Progenitor cell of endocrine pancreas (in vitro differentiated cells): Measurements from ENCODE around the gene PAX3. TPM values are rescaled to one million over a fixed set of nuclear protein-coding genes. Genes with fewer than 3 reads are reported as not detected.

Experiments used
- DNase-seq: peaks from one replicate; pipeline ENCODE4 v3.0.0; 2021; ENCODE audit warnings: low spot score; ENCODE audit not compliant: unreplicated experiment
- H3K27ac Mint-ChIP-seq: 2 replicates; pipeline ENCODE4 v1.8.0; 2021; ENCODE audit warnings: mild to moderate bottlenecking, moderate library complexity, mixed read lengths
- H3K27me3 Mint-ChIP-seq: 2 replicates; pipeline ENCODE4 v1.8.0; 2021; ENCODE audit warnings: mixed read lengths
- H3K36me3 Mint-ChIP-seq: 2 replicates; pipeline ENCODE4 v1.8.0; 2022; ENCODE audit warnings: mixed read lengths; ENCODE audit not compliant: insufficient read depth
- H3K4me1 Mint-ChIP-seq: 2 replicates; pipeline ENCODE4 v1.8.0; 2021; ENCODE audit warnings: low read depth, mixed read lengths
- H3K4me3 Mint-ChIP-seq: 2 replicates; pipeline ENCODE4 v1.8.0; 2021; ENCODE audit warnings: low read depth, mild to moderate bottlenecking, moderate library complexity, mixed read lengths
- H3K9me3 Mint-ChIP-seq: 2 replicates; pipeline ENCODE4 v1.8.0; 2021; ENCODE audit warnings: low read depth, mixed read lengths
- total RNA-seq: library from RNA; stranded (reverse); gene quantifications from 2 replicates; pipeline ENCODE4 v1.2.1, GENCODE V29; 2021
- TF ChIP-seq, protein P1 (sequence below): fragments of 200-600 bp; sonication (generic); IDR thresholded peaks from one replicate; pipeline ENCODE4 v1.5.0; 2021; ENCODE audit warnings: antibody characterized with exemption, mild to moderate bottlenecking; ENCODE audit not compliant: unreplicated experiment

The PAX3 gene
- total RNA-seq, 1 donor from 2014 or later, result not detected

DNA sequence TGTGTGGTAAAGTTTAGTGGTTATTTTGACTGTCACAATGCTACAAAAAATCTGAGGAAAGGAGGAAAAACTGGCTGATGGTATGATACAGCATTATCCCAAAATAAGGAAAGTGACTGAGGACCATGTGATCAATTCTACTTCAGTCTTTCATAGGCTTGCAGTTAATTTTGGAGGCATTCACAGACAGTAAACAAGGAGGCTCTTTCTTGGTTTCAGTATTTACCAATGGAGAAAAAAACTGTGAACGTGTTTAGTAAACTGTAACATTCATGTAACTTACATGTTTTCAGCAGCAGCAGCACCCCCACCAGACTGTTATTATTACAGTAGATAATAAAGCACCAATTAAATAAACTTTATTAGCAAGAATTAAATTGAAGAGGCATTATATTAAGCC, 50.0 kb downstream of the PAX3 start:
- H3K27ac Mint-ChIP-seq, result no peak overlapping the region
- no peak for DNase-seq
- no peak overlapping the region for H3K4me3 Mint-ChIP-seq
- H3K27me3 Mint-ChIP-seq, result peaks cover 81% of the 10 kb centered on the region
- TF ChIP-seq, protein P1, sequence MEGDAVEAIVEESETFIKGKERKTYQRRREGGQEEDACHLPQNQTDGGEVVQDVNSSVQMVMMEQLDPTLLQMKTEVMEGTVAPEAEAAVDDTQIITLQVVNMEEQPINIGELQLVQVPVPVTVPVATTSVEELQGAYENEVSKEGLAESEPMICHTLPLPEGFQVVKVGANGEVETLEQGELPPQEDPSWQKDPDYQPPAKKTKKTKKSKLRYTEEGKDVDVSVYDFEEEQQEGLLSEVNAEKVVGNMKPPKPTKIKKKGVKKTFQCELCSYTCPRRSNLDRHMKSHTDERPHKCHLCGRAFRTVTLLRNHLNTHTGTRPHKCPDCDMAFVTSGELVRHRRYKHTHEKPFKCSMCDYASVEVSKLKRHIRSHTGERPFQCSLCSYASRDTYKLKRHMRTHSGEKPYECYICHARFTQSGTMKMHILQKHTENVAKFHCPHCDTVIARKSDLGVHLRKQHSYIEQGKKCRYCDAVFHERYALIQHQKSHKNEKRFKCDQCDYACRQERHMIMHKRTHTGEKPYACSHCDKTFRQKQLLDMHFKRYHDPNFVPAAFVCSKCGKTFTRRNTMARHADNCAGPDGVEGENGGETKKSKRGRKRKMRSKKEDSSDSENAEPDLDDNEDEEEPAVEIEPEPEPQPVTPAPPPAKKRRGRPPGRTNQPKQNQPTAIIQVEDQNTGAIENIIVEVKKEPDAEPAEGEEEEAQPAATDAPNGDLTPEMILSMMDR, result no peak
- no peaks in the 10 kb centered on the region for H3K9me3 Mint-ChIP-seq
- H3K4me1 Mint-ChIP-seq, result no peaks in the 10 kb centered on the region
- H3K36me3 Mint-ChIP-seq, result no peaks in the 10 kb centered on the region

GRCh38 chr2:222248256-222248655, 50.5 kb downstream of the PAX3 start:
- H3K27me3 Mint-ChIP-seq, result peaks cover 84% of the 10 kb centered on the region
- H3K9me3 Mint-ChIP-seq, result no peaks in the 10 kb centered on the region
- no peak overlapping the region for H3K4me3 Mint-ChIP-seq
- no peaks in the 10 kb centered on the region for H3K36me3 Mint-ChIP-seq
- TF ChIP-seq, protein P1, result no peak
- no peak overlapping the region for H3K27ac Mint-ChIP-seq
- DNase-seq, result no peak
- H3K4me1 Mint-ChIP-seq, result no peaks in the 10 kb centered on the region

DNA sequence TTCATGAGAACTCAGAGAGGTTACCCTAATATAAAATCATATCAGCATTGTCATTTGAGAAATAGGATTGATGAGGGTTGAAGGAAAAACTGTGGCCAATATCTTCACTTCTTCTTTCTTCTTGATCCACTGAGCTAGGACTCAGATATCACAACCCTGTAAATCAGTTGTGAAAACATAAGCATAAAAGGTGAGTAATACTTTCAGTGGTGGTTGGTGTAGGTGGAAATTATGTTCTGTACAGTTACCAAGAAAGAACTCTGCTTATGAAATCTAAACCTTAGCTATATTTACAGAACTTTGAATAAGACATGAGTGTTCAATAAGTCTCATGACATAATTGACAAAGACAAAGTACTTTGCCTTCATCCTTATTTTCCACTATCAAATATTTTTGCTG, 56.3 kb downstream of the PAX3 start:
- H3K9me3 Mint-ChIP-seq, result no peaks in the 10 kb centered on the region
- no peak for DNase-seq
- TF ChIP-seq, protein P1, result no peak
- no peak overlapping the region for H3K4me3 Mint-ChIP-seq
- H3K4me1 Mint-ChIP-seq, result peaks cover 19% of the 10 kb centered on the region
- H3K27ac Mint-ChIP-seq, result no peak overlapping the region
- no peaks in the 10 kb centered on the region for H3K36me3 Mint-ChIP-seq
- peaks cover 91% of the 10 kb centered on the region for H3K27me3 Mint-ChIP-seq

DNA sequence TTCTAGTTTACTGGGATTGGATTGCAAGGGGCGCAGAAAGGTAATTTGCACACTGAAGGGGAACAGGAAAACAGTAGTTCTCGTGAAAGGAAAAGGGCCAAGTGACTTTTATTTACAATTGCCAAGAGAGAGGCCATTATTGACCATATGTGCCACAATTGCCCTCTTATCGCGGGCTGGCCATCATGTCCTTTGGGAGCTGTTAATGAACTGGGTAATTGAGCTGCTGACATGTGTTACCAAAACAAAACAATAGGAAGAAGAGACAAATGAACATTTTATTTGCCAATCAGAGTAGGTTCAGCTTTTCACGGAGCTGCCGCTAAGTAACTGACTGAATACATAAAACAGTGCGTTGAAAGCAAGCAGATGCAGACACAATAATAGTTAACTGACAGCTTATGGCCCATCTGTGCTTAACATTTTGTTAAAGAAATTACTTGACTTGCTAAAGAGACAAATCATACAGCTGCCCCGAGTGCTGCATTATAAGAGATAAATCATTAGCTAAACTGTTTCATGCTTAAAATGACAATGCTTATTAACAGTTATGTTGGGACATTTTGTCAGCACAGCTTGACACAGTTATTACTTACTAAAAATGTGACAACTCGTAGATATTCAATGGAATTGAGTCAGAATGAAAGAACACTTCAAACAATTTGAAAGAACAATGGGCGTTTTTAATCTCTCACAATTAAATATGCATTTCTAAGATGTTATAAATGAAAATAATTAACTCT, 57.5 kb downstream of the PAX3 start:
- peaks cover 19% of the 10 kb centered on the region for H3K4me1 Mint-ChIP-seq
- H3K27ac Mint-ChIP-seq, result no peak overlapping the region
- H3K4me3 Mint-ChIP-seq, result no peak overlapping the region
- TF ChIP-seq, protein P1, result no peak
- H3K36me3 Mint-ChIP-seq, result no peaks in the 10 kb centered on the region
- DNase-seq, result no peak
- no peaks in the 10 kb centered on the region for H3K9me3 Mint-ChIP-seq
- H3K27me3 Mint-ChIP-seq, result peaks cover 96% of the 10 kb centered on the region

GRCh38 chr2:222240676-222241049, 58.1 kb downstream of the PAX3 start:
- TF ChIP-seq, protein P1, result no peak
- H3K27me3 Mint-ChIP-seq, result peaks cover 96% of the 10 kb centered on the region
- H3K4me3 Mint-ChIP-seq, result no peak overlapping the region
- H3K27ac Mint-ChIP-seq, result no peak overlapping the region
- no peaks in the 10 kb centered on the region for H3K36me3 Mint-ChIP-seq
- peaks cover 19% of the 10 kb centered on the region for H3K4me1 Mint-ChIP-seq
- no peak for DNase-seq
- H3K9me3 Mint-ChIP-seq, result no peaks in the 10 kb centered on the region
